HG02938 (cell line): ENCODE data around the gene EMX1.
A peak's percentile ranks its signal among the peaks of the same experiment; 100 is the strongest.
"Not testable (repeated sequence)": the region's sequence is repeated elsewhere in the genome, so short reads cannot be mapped to it uniquely, and the experiment has no call there.

Experiments used
- ATAC-seq: cut with Tn5 transposase; IDR thresholded peaks from one replicate; pipeline ENCODE4 v1.9.1; 2021; ENCODE audit warnings: mild to moderate bottlenecking, moderate library complexity; ENCODE audit not compliant: unreplicated experiment

EMX1 gene

GRCh38 chr2:72900191-72900825 is 17.0 kb upstream of the EMX1 start:
- ATAC-seq: no peak

DNA sequence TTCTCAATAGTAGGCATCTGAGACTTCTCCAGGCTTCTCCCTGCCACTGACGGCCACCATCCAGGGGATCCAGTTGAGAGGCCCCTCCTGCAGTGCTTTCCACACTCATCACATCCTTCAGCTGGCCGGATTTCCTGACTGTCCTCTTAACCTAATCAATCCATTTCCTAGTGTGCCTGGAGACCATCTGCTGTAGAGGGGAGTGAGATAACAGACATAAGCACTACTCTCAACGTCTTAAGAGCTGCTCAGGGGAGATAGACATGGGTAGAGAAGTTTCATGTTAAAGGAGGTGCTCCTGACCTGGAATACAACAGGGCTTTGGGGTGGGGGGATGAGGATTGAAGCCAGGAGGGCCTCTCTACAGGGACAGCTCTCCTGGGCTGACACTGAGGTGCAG is 15.9 kb upstream of the EMX1 start:
- ATAC-seq: no peak

DNA sequence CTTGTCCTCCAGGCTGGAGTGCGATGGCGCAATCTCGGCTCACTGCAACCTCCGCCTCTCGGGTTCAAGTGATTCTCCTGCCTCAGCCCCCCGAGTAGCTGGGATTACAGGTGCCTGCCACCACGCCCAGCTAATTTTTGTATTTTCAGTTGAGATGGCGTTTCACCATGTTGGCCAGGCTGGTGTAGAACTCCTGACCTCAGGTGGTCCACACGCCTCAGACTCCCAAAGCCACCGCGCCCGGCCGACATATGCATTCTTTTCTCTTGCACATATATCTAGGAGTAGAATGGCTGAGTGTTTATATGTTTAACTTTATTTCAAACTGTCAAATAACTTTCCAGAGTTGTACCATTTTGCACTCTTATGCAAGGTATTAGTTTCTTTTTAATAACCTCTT is 9.9 kb upstream of the EMX1 start:
- not testable (repeated sequence) for ATAC-seq

- ATAC-seq: no peak
Measured at GRCh38 chr2:72908741-72909140, 8.6 kb upstream of the EMX1 start.

DNA sequence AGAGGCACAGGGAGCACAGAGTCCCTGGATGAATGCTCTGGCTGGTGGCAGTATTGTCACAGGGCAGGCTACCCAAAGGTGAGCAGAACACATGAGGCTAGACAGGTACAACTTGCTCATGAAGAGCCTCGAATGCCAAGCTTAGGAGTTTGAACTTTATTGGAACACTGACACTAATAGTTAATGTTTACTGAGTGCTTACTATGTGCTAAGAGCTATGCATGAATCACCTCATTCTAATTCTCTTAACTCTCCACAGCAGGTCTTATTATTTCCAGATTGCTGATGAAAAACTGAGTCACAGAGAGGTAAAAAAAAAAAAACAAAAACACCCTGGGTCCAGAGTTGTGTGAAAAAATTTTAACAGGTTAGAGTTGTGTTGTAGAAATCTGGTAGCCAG is 6.1 kb upstream of the EMX1 start:
- no peak for ATAC-seq

DNA sequence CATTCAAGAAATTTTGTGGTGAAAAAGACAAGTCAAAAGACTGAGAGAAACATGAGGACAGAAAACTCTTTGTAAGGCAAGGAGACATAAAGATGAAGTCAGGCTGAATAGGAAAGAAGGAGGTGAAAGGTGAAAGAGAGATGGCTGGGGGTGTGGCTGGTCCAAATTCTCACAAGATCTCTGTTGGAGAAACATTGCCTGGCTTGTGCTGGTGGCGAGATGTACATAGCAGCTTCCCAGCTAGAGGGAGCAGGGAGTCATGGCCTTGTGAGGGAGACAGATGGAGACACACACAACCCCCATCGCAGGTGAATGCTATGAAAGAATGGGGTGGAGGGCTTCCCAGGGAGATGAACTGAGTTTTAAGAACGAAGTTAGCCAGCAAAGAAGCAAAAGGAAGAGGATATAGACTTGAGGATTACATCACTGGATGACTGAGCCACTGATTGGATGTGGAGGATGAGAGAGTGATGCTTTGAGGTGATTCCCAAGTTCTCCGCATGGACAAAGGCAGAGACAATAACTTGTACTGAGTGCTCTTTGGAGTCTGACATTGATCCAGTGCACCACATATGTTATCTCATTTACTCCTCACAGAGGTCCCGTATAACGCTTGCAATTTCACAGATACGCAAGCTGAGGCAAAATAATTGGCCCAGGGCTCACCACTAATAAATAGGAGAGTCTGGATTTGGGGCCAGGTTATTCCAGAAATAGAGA is 3.7 kb upstream of the EMX1 start:
- ATAC-seq: no peak

GRCh38 chr2:72914206-72914559 is 3.1 kb upstream of the EMX1 start:
- no peak for ATAC-seq

DNA sequence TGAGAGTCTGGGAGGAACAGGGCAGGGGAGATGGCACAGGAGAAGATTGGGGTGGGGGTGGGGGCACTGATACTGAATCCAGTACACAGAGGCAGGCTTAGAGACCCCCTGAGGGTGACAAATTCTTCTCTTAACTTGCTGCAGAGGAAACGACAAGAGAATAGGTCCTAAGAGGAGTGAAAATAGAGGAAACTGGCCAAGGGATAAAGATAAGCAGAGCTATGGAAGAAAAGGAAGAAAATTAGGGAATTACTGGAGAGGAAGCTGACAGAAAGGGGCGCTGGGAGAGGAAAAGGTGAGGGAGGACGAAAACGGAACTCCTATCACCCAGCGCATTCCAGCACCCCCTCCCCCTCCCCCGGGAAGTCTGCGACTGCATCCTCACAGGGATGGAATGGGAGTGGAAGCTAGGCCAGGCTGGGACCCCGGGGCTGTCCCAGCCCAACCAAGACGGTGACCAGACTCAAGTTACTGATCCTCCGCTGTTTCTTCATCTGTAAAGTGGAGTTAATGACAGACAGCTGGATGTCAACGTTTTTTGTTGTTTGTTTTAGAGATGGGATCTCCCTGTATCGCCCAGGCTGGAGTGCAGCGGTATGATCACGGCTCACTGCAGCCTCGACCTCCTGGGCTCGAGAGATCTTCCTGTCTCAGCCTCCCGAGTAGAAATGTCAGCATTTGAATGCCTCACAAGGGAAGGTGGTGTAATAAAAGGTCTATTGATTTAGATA is 2.6 kb upstream of the EMX1 start:
- no peak for ATAC-seq

GRCh38 chr2:72915320-72915906 is 1.9 kb upstream of the EMX1 start:
- no peak for ATAC-seq

DNA sequence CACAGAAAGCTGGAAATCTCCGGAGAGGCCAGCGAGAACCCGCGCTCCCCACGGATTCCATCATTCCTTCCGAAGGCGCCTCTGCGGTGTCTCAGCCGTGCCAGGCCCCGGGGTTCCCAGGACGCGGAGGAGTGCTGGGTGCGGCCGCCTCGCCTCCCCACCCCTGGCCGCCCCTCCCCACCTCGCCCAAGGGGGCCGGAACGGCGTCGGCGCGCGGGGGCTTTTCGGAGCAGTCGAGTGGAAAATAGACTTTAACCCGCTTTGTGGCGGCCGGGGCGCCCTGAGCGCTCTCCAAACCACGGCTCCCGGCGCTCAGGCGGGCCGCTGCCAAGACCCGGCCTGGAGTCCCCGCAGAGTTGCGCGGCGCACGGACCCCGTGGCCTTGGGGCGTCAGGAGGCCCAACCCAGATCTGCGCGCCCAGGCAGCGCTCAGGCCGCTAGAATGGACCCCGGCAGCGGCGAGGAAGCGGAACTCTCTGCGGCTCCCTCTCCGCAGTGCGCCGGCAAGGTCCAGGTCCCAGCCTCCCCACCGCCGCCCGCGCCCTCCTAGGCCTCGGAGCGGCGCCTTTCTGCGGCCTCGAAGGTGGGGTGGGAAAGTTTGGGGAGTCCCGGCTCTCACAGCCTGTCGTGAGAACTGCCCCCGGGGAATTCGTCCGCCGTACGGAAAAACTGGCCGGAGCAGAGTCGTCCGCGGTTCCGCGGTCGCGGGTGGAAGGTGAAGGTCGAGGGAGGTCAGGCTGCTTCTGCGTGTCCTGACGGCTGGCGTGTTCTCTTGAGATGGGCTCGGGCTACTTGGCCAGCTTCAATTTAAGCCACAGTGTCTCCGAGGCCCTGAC is 1.2 kb upstream of the EMX1 start:
- ATAC-seq: peak; percentile 50

DNA sequence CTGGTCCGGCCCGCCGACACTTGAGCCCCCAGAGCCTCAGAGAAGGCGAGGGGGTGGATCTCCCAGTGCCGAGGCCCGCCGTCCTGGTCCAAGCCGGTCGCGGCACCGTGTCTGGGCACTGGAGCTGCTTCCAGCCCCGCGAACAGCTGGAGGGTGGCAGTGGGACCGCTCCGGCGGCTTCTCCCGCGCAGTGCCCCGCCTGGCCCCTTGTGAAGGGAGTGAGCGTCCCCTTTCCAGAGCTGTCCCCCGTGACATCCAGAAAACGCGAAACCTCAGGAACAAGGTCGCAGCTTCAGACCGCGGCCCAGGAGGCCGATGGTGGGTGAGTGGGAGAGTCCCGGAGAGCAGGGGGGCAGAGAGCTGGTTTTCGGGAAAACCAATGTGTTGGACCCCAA is 579 bp upstream of the EMX1 start:
- ATAC-seq: no peak

DNA sequence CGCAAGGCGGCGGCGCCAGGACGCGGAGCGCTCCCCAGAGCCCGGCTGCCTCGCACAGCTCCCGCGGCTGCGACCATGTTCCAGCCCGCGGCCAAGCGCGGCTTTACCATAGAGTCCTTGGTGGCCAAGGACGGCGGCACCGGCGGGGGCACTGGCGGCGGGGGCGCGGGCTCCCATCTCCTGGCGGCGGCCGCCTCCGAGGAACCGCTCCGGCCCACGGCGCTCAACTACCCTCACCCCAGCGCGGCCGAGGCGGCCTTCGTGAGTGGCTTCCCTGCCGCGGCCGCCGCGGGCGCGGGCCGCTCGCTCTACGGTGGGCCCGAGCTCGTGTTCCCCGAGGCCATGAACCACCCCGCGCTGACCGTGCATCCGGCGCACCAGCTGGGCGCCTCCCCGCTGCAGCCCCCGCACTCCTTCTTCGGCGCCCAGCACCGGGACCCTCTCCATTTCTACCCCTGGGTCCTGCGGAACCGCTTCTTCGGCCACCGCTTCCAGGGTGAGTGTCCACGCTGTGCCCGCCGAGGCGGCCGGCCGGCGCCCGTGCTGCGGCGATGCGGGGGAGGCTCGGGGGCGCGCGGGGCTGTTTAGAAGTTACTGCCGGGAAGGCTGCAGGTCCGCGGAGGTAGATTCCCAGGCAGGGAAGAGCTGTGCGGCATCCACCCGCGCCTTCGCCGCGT is 696 bp downstream of the EMX1 start:
- no peak for ATAC-seq

DNA sequence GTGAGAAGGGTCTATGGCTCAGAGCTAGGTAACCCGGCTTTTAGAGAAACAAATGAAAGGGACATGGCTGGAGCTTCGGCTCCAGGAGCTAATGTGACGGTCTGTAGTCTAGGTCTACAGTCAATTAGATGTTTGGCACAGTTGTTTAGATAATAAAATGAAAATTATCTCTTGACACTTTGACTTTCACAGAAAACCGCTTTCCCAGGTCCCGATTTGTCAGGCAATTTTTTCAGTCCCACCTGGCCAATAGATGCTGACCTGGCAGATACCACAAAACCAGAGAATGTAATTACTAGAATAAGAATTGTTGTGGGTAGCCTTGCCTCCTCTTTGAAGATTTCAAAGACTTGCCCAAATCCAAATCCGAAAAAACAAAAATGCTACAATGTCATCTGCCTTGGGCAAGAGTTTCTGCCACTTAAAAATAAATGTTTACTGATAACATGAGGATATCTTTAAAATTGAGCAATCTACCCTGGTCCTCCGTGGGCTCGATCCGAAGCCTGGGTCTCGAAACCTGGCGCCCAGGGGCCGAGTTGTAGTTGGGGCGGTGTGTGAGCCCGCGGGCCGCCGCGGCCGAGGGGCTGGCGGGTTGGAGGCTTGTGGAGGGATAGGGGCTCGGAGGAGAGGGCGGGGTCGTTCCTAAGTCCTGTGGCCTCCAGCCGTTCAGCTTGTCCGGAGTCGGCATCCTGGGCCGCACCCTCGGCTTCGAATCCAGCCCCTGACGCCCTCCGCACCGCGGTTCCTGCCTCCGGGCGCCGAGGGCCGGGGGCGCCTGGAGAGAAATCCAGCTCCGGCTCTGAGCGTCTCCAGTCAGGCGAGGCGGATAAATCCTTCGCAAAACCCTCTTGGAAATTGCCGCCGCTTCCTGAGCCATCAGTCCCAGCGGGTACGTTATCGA is 2.3 kb downstream of the EMX1 start:
- ATAC-seq: no peak

DNA sequence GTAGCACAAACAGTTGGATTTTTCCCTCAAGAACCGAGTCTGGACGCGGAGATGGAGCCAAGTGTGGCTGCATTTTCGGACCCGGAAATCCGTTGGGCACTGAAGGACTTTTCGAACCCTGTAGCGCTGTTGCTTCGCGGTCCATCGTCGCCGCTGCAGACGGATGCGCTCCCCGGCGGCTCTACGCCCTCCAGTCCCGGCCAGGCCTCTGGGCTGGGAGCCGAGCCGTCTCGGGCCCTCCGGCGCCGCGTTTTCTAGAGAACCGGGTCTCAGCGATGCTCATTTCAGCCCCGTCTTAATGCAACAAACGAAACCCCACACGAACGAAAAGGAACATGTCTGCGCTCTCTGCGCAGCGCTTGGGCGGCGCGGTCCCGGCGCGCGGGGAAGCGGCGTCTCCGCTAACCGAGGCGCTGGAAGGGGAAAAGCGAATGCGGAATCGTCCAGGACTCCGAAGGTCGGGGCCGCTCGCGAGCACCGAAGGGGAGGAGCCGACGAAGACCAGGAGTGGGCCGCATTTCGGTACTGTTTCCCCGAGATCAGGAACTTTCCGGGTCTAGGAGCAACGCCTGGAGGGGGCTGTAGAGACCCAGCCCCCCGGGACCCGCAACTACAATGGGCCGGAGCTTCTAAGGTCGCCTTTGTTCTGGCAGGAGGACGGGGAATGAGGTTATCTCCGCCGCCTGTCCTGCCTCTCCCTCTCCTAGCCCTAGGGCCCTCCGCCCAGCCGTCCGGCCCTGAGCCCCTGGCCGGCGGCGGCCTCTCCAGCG is 3.2 kb downstream of the EMX1 start:
- ATAC-seq: no peak

DNA sequence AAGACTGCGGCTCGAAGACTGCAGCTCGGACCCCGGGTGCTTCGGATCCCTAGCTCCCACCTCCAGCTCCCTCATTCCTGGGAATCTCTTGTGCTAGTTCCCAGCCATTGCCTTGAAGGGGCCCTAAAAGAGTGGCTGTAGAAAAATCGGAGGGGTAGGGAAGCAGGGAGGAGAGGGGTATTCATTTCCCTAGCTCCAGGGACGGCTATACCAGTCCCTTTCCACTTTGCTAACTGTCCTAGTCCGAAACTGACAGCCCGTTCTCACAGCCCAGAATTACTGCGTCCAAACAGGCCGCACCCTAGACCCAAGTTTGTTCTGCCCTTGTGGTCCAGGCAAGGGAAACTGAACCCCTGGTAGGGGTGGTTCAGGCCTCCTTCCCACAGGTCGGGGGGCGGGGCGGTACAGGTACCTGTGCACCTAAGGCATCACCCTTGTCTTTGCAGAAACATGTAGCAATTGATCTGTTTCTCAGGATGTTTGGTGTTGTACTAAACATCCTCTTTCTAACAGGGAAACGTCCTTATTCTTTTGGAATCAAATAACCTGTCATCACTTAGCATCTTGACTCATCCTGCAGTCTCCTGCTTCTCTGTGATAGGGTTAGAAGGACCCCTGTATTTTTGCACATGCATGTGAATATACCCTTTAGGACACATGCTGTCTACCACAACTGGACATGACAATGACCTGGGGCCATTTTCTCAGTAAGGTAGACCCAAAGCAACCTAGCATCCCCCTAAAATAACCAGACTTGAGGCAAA is 4.0 kb downstream of the EMX1 start:
- no peak for ATAC-seq

GRCh38 chr2:72921853-72922252 is 4.5 kb downstream of the EMX1 start:
- no peak for ATAC-seq

- ATAC-seq: no peak
Measured at GRCh38 chr2:72923833-72924352, 6.6 kb downstream of the EMX1 start.
